Panc1 (cell line): ENCODE results near the gene BMPR2. TPM values are rescaled to one million over a fixed set of nuclear protein-coding genes. Genes with fewer than 3 reads are reported as not detected.

Experiments
- ATAC-seq: fragments of 200-7000 bp; cut with Tn5 transposase; 2 replicates; pipeline ENCODE4 v1.9.1; 2020; ENCODE audit warnings: mild to moderate bottlenecking, moderate library complexity
- BruUV-seq: library from RNA; stranded (reverse); fragments of 400-500 nt; replicated peaks from 2 replicates; lab custom pipeline; 2021; lab: Mats Ljungman, UMichigan
- CTCF ChIA-PET: fragments of 300-600 bp; sonication (Branson Sonifier 250); formaldehyde crosslinking; loops from one replicate; lab custom pipeline; 2022; ENCODE audit warnings: antibody characterized with exemption; lab: Charles Lee
- POLR2A ChIA-PET: fragments of 300-600 bp; sonication (Branson Sonifier 250); formaldehyde crosslinking; loops from one replicate; lab custom pipeline; 2022; ENCODE audit warnings: antibody characterized with exemption; lab: Charles Lee
- DNase-seq: peaks from one replicate; pipeline ENCODE4 v3.0.0-alpha.2; 2010; ENCODE audit warnings: low read depth, low spot score
- H3K27ac ChIP-seq: 2 replicates; pipeline ENCODE4 v1.5.1; 2011; ENCODE audit warnings: mild to moderate bottlenecking, low read length, inconsistent platforms
- H3K27me3 ChIP-seq: fragments of 200-500 bp; sonication (Bioruptor generic); 2 replicates; pipeline ENCODE4 v1.6.0; 2014; ENCODE audit warnings: low read length, inconsistent platforms; ENCODE audit not compliant: control insufficient read depth, insufficient read depth
- H3K36me3 ChIP-seq: fragments of 200-500 bp; sonication (Bioruptor generic); 2 replicates; pipeline ENCODE4 v1.5.1; 2014; ENCODE audit warnings: inconsistent platforms, mild to moderate bottlenecking, low read length, moderate library complexity; ENCODE audit not compliant: control insufficient read depth, insufficient read depth
- H3K4me1 ChIP-seq: 2 replicates; pipeline ENCODE4 v1.5.1; 2011; ENCODE audit warnings: inconsistent platforms, mild to moderate bottlenecking, low read length, moderate library complexity; ENCODE audit not compliant: control insufficient read depth, insufficient read depth
- H3K4me3 ChIP-seq, 2 experiments: 2 replicates each; pipeline ENCODE4 v1.5.1; 2011 to 2012; ENCODE audit warnings: low read depth in 2 of 2, low read length in 2 of 2, mild to moderate bottlenecking in 2 of 2, inconsistent platforms in 1 of 2, moderate library complexity in 1 of 2
- H3K9me3 ChIP-seq: fragments of 200-500 bp; sonication (Bioruptor generic); 2 replicates; pipeline ENCODE4 v1.5.1; 2014; ENCODE audit warnings: low read depth, mild to moderate bottlenecking, inconsistent platforms, low read length, moderate library complexity; ENCODE audit not compliant: control insufficient read depth, insufficient read depth
- CTCF ChIP-seq: fragments of 450-650 bp; IDR thresholded peaks from 2 replicates; pipeline ENCODE4 v1.5.1; 2017; ENCODE audit warnings: mild to moderate bottlenecking
- POLR2AphosphoS5 ChIP-seq: IDR thresholded peaks from 2 replicates; pipeline ENCODE4 v1.6.1; 2012; ENCODE audit warnings: mild to moderate bottlenecking, low read depth, low read length, moderate library complexity
- REST ChIP-seq, 2 experiments: IDR thresholded peaks; 2 replicates each; pipeline ENCODE4 v1.6.1; 2011 to 2012; ENCODE audit warnings: low read depth in 2 of 2, control low read depth in 1 of 2, low read length in 1 of 2, mild to moderate bottlenecking in 1 of 2, moderate library complexity in 1 of 2; ENCODE audit not compliant: insufficient read depth in 1 of 2
- SIN3A ChIP-seq: IDR thresholded peaks from 2 replicates; pipeline ENCODE4 v1.6.1; 2012; ENCODE audit warnings: low read depth, mild to moderate bottlenecking, low read length, moderate library complexity, borderline replicate concordance; ENCODE audit not compliant: insufficient read depth
- TCF7L2 ChIP-seq: IDR thresholded peaks from 2 replicates; pipeline ENCODE4 v1.6.1; 2011; ENCODE audit warnings: mild to moderate bottlenecking, low read depth, low read length, inconsistent platforms
- in situ Hi-C: cut with HindIII; loops from 2 replicates; pipeline ENCODE4 v1.10.0; 2016; ENCODE audit warnings: low sequenced_read_pairs, low pct_unique_long_range_greater_than_20kb
- intact Hi-C: fragments of 100-400 bp; cut with micrococcal nuclease; formaldehyde crosslinking; loops from one replicate; pipeline ENCODE4 v1.10.0; 2022; ENCODE audit not compliant: unreplicated experiment
- total RNA-seq: library from RNA; stranded (reverse); gene quantifications from one replicate; pipeline ENCODE4 v1.2.1, GENCODE V29; 2021; ENCODE audit not compliant: unreplicated experiment

BMPR2 gene
- total RNA-seq, 1 experiment from 2014 or later, result 65.2 TPM

GRCh38 chr2:202610380-202610779, 234.3 kb downstream of the BMPR2 start:
- H3K4me1 ChIP-seq, result no peaks in the 10 kb centered on the region
- H3K36me3 ChIP-seq, result no peaks in the 10 kb centered on the region
- CTCF ChIA-PET, result no interaction called here
- POLR2A ChIA-PET, result no interaction called here
- no peak overlapping the region for H3K27ac ChIP-seq
- no peak for DNase-seq
- BruUV-seq, result no TSS peak
- ATAC-seq, result no peak
- in situ Hi-C loops, result no loop called here
- peaks cover 2% of the 10 kb centered on the region for H3K27me3 ChIP-seq
- TF ChIP-seq REST (IDR thresholded peaks at IDR 0.05; ENCODE audit: insufficient read depth in 1 of 2, low read depth in 2 of 2, low read length in 1 of 2), result no peak
- no peak for TF ChIP-seq SIN3A
- TF ChIP-seq POLR2AphosphoS5, result no peak
- TF ChIP-seq CTCF, result no peak
- TF ChIP-seq TCF7L2, result no peak
- intact Hi-C loops, result no loop called here
- no peaks in the 10 kb centered on the region for H3K9me3 ChIP-seq
- H3K4me3 ChIP-seq, result no peak overlapping the region

GRCh38 chr2:202612145-202612544, 236.0 kb downstream of the BMPR2 start:
- in situ Hi-C loops, result no loop called here
- peaks cover 2% of the 10 kb centered on the region for H3K27me3 ChIP-seq
- no TSS peak for BruUV-seq
- no peaks in the 10 kb centered on the region for H3K4me1 ChIP-seq
- DNase-seq (no peak), ATAC-seq (no peak)
- H3K36me3 ChIP-seq, result no peaks in the 10 kb centered on the region
- no peak overlapping the region for H3K27ac ChIP-seq
- CTCF ChIA-PET, result no interaction called here
- H3K4me3 ChIP-seq, result no peak overlapping the region
- TF ChIP-seq TCF7L2 (no peak), SIN3A (no peak), CTCF (no peak), REST (IDR thresholded peaks at IDR 0.05; ENCODE audit: insufficient read depth in 1 of 2, low read depth in 2 of 2, low read length in 1 of 2) (no peak), POLR2AphosphoS5 (no peak)
- no peaks in the 10 kb centered on the region for H3K9me3 ChIP-seq
- POLR2A ChIA-PET, result no interaction called here
- intact Hi-C loops, result no loop called here
